ENCODE data around the gene MYBBP1A.

- TF ChIP-seq CTCF (IDR thresholded peaks at IDR 0.05): no peak
- no peak for TF ChIP-seq ZFX (IDR thresholded peaks at IDR 0.05; ENCODE audit: borderline replicate concordance)
Observed at GRCh38 chr17:4537451-4538235, 17.5 kb downstream of the MYBBP1A start.

Data from 22Rv1 (cell line).